Medulla oblongata (tissue), 1 donor: Measurements from ENCODE around the gene FAM110A.
"Not testable (repeated sequence)": the region's sequence is repeated elsewhere in the genome, so short reads cannot be mapped to it uniquely, and the experiment has no call there.

Experiments
- DNase-seq: peaks from one replicate; pipeline ENCODE4 v3.0.0-alpha.2; 2015; ENCODE audit errors: extremely low spot score

The FAM110A gene

DNA sequence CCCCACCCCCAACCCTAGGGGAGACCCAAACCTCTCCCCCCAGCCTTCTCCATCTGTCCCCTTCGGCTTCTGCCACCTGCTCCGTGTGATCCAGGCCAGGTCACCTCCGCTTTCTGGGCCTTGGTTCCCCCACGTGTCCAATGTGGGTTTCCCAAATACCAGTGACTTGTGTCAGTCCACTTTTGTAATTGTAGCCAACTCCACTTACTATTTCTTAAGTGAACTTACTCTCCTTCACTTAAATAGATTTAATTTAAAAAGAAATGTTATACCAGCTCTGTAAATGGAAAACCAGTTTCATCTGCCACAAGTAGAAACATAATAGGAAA lies 10.0 kb upstream of the FAM110A start:
- DNase-seq: no peak

DNA sequence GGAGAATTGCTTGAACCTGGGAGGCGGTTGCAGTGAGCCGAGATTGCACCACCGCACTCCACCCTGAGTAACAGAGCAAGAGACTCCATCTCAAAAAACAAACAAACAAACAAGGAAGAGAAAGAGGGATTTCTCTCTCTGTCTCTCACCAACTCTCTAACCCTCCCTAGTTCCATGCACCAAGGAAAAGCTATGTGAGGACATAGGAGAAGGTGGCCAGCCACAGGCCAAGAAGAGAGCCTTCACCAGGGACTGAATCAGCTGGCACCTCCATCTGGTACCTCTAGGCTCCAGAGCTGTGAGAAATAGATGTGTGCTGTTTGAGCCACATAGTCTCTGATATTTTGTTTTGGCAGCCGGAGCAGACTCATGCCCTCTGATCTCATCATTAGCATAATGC lies 9.0 kb upstream of the FAM110A start:
- no peak for DNase-seq

- no peak for DNase-seq
These were observed 8.6 kb upstream of the FAM110A start for GRCh38 chr20:824916-825315.

DNA sequence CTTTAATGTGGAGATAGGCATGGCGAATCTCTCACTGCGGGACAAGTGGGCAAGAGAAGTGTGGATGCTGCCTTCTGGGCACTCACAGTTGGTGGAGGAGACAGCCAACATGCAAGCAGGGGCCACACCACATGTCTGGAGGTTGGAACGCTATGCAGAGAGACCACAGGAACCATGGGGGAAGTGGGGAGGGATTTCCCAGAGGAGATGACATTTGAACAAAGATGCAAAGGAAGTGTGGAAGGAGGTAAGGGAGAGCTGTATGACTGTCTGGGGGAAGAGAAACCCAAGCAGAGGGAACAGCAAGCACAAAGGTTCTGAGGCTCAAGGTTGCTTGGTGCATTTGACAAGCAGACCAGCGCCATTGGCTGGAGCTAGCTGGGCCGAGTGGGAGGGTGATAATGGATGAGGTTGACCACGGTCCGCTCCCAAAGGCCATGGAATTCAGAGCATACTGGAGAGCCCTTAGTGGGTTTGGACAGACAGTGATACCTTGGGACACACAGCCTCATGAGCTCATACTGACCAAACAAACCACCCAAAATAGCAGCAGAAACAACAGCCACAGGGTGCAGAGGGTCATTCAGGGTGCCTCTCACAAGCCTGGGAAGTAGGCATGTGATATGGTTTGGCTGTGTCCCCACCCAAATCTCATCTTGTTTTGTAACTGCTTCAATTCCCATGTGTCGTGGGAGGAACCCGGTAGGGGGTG lies 7.6 kb upstream of the FAM110A start:
- no peak for DNase-seq

DNA sequence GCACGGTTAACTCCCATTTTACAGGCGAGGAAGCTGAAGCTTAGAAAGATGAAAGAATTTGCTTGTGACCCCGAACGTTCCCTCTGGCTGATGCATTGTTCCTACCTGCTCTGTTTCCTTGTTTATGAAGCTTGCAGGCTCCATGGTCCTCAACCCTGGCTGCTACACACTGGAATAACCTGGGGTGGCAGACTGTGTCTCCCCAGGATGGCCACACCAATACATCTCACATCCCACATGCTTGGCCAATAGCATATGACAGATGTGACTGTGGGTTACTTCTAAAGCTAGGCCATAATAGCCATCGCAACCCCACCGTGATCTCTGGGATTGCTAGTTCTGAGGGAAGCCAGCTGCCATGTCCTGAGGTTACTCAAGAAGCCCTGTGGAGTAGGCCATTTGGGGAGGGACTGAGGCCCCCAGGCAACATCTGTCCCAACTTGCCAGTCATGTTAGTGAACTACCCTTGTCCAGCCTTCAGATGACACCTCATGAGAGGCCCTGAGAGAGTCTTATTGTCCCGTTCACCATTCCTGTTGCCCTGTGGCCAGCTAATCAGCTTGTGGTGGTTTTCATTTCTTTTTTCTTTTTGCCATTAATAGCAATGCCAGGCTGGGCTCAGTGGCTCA lies 6.7 kb upstream of the FAM110A start:
- no peak for DNase-seq

- not testable (repeated sequence) for DNase-seq
These were observed 5.5 kb upstream of the FAM110A start for GRCh38 chr20:827981-828380.

DNA sequence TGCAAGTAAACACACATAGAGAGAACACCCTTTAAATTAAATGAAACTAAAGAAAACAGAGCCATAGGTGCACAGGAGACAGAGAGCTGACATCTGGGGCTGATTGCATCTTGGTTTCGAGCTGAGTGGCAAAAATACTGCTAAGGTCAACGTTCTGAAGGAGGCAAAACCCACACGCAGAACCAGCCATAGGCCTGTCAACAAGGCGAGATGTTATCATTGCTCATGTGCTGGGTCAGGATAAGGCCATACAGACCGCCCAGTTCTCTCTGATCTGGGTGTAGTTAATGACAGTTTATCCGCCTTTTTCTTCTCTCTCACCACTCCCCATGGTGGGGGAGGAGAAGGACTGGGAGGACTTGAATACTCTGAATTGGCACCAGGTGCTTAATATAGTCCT lies 4.5 kb upstream of the FAM110A start:
- DNase-seq: no peak

DNA sequence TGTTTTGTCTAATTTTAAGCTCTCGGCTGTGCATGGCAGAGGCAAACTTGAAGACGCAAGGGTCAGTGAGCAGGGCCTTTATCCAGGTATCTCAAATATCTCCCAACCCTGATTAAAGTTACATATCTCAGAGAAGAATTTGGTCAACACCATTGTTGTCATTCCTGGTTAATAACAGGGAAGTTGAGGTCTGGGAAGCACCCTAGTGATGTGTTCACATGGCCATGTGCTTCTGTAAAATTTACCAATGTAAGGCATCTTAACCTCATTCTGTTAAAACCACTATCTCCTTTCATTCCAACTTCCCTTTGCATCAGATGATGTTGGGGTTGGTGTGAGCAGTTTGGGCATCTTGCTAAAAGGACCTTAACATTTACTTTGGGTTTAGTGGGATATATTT lies 4.0 kb upstream of the FAM110A start:
- DNase-seq: no peak

DNA sequence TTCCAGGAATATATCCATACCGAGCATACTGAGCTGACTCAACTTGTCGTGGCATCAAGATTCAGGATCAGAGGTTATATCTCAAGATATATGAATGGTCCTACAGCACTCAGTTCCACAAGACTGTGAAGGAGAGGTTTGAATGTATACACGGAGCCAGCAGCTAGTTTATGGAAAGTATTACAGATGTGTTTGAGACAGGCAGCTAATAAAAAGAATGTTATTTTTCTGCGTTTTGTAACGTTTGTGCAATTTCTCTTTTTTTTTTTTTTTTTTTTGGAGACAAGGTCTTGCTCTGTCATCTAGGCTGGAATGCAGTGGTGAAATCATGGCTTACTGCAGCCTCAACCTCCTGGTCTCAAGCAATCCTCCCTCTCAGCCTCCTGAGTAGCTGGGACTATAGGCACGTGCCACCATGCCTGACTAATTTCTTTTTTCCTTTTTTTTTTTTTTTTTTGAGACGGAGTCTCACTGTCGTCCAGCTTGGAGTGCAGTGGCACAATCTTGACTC lies 3.4 kb upstream of the FAM110A start:
- no peak for DNase-seq

DNA sequence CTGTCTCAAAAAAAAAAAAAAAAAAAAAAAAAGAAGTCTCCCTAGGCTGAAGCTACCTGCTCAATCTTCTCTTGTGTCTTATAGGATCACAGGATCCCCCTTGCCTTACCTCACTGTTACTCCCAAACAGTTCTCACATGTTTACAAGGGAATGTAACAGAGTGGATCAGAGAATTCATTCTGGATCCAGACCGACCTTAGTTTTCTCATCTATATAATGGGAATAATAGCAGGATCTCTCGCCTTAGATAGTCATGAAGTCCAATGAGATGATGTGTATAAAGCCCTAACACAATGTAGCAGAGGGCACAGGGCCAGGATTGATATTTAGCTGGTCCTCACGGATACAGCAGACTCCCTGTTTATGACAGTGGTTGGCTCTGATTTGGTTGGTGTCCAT lies 2.3 kb upstream of the FAM110A start:
- no peak for DNase-seq

DNA sequence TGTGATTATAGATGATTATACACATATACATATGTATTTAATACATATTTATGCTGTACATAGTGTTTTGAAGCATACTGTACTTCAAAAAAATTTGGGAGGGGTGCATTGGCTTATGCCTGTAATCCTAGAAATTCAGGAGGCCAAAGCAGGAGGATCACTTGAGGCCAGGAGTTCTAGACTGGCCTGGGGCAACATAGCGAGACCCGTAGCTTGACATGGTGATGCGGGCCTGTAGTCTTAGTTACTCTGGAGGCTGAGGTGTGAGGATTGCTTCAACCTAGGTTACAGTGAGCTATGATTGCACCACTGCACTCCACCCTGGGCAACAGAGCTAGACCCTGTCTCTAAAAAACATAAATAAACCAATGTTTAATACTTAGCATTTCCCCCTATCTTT lies 1.6 kb upstream of the FAM110A start:
- no peak for DNase-seq

- DNase-seq: no peak
These were observed 430 bp upstream of the FAM110A start for GRCh38 chr20:833121-833449.

DNA sequence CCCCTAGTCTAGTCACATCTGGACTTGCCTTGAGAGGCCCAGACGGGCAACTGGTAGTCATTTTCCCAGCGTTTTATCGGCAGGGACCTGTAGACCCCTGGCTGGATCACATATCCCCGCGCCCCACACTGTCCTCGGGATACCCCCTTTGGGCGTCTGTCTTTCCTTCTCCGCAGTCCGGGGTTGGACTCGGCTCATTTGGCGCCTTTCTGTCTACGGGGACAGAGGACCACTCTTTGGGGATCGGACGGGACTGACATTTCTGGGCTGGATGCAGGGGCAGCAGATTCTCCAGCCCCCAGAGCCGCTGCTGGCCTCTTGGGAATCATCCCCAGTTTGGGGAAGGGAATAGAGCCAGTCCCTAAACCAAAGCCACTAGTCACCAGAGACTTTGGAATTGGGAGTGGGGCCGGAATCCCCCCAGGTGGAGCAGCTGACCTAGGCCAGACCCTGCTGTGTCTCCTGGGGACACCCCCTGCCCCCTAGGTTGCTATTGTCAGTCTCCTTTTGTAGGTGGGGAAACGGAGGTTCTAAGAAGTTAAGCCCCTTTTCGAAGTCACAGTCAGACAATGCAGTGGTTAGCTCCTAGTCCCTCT lies 734 bp downstream of the FAM110A start:
- DNase-seq: no peak

DNA sequence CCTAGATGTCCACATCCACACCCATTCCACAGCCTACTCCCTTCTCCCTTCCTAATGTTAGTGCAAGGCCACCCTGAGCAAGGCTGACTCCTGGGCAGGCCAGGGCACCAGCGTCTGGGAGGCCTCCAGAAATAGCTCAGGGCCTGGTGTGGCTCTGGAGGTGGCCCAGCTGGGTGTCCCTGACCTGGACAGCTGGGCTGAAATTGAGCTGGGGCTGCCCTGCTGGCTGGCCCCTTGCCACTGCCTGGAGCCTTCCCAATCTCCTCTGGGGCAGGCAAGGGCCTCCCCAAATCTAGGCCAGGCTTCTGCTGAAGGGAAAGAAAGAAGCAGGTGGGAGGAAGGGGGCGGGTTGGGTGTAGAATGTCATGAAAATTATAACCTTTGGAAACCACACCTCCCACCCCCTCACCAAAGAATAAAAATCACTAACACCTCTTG lies 2.1 kb downstream of the FAM110A start:
- no peak for DNase-seq

DNA sequence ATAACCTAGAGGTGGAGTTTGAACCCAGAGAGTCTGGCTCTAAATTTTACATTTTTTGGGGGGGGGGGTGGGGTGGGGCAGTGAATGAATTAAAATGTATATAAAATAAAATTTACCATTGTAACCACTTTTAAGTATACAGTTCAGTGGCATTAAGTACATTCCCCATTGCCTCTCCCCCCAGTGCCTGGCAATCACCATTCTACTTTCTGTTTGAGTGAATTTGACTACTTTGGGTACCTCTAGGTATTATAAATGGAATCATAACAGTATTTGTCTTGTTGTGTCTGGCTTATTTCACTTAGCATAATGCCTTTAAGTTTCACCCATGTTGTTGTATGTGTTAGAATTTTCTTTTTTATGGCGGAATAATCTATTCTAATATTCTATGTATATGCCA lies 2.7 kb downstream of the FAM110A start:
- DNase-seq: no peak

GRCh38 chr20:839015-839414 lies 5.5 kb downstream of the FAM110A start:
- no peak for DNase-seq

- DNase-seq: no peak
These were observed 6.1 kb downstream of the FAM110A start for GRCh38 chr20:839626-840025.

DNA sequence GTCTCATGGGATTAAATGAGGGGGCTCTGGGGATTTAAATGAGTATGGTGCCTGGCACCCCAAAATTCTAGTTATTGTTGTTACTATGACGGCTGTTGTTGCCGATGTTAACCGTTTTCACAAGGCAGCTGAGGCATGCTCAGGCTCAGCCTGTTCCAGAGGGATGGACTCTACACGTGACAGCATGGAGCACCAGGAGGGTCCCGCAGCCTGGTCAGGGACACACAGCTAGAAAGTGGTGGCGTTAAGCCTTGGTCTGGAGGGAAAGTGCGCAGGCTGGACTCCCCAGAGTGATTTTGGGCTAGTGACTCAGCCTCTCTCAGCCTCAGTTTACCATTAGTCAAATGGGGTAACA lies 7.0 kb downstream of the FAM110A start:
- DNase-seq: no peak

- DNase-seq: no peak
These were observed 7.5 kb downstream of the FAM110A start for GRCh38 chr20:840858-841567.

GRCh38 chr20:841568-842546 lies 8.3 kb downstream of the FAM110A start:
- DNase-seq: no peak

DNA sequence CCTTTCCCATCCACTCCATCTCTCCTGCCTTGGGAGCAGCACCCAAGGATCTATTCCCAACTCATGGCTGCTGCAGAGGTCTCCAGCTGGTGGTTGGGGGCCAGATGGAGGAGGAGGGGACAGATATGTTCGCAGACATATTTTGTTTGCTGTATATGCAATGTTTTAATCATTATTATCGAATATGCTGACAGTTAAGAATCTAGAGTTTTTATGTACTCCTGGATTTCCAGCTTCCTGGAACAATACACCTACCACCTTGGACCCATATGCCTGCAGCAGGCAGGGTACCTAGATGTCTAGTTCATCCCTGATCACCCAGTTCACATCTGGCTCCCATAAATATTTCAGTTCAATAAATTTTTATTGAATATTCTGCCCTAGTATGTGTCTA lies 9.0 kb downstream of the FAM110A start:
- no peak for DNase-seq

DNA sequence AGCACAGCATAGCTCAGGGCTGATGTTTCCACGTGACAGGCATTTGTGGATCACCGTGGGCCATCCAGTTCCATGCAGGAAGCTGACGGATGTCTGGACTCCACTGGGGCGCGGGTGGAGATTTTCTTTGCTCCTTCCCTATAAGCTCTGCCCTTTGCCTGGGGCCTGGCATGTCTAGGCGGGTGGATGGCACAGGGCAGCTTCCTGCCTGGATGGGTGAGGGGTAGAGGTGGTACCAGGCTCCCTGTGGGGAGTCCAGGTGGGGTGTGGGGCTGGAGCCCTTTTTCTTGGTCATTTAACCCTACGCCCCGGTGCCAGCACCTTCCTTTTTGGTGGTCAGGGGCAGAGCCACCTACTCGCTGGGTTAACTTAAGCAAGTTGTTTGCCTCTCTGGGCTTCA lies 10.4 kb downstream of the FAM110A start:
- no peak for DNase-seq
